HG02840 (cell line): ENCODE measurements around the gene PEX14.

Experiments used
- ATAC-seq: cut with Tn5 transposase; IDR thresholded peaks from one replicate; pipeline ENCODE4 v1.9.1; 2021; ENCODE audit warnings: mild to moderate bottlenecking, moderate library complexity, moderate number of reproducible peaks; ENCODE audit not compliant: unreplicated experiment, low FRiP score

The PEX14 gene

DNA sequence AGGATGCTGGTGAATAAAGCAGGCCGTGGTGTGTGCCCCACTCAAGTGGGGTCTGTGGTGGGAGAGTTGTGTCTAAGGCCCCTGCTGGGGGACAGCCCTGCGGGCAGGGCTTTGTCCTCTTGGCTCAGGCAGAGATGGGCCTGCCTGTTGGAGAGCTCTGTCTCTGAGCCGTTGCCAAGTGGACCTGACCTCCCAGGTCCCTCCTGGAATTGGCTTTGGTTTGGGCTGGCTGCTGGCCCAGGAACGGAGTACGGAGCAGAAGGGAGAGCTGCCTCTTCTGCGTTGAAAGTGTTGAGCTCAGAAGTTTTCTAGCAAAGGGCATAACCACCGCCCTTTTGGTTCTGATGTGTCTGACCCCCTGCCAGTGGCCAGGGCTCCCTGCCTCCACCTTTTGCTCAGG is 153.9 kb downstream of the PEX14 start:
- ATAC-seq: no peak

DNA sequence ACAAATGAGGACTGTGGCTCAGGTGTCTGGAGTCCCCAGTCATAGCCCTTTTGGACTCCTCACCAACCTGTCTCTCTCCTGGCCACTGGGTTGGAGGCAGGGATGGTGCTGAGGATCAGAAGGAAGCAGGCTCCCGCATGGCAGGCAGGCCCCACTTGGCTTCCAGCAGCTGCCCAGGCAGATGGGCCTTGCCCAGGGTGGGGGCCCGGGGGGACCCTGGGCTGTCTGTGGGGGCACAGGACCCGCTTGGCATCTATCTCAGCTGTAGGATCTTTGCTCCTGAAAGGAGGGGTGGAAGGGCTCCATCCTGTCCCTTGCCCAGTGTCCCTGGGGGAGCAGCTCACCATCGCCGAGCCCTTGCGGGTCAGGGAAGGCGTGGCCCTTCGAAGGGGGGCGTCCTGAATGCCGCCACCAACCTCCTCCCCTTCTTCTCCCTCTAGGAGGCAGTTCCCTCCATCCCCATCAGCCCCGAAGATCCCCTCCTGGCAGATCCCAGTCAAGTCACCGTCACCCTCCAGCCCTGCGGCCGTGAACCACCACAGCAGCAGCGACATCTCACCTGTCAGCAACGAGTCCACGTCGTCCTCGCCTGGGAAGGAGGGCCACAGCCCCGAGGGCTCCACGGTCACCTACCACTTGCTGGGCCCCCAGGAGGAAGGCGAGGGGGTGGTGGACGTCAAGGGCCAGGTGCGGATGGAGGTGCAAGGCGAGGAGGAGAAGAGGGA is 154.5 kb downstream of the PEX14 start:
- no peak for ATAC-seq

DNA sequence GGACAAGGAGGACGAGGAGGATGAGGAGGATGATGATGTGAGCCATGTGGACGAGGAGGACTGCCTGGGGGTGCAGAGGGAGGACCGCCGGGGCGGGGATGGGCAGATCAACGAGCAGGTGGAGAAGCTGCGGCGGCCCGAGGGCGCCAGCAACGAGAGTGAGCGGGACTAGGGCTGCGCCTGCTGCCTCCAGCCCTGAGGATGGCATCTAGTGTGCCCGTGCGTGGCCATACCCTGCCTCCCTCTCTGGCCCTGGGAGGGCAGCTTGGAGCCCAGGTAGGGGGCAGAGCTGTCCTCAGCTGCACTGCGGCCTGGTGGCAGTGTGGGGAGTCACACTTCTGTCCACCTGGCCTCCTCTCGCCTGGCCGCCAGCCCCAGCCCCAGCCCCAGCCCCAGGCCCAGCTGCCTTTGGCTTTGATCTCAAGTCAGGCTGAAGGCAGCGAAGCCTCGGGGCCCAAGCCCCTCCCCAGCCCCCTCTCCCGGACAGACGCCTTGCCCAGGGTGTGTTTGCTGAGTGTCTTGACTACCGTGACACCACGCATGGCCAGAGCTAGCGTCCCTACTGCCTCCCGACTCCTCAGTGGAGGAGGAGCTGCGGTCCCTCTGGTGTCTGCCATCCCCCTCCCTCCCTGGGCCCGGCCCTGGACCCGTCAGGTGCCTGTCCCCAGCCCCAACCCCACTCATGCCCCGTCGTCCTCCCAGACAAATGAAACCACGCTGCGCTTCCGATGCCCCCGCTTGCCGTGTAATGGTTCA is 155.2 kb downstream of the PEX14 start:
- no peak for ATAC-seq

DNA sequence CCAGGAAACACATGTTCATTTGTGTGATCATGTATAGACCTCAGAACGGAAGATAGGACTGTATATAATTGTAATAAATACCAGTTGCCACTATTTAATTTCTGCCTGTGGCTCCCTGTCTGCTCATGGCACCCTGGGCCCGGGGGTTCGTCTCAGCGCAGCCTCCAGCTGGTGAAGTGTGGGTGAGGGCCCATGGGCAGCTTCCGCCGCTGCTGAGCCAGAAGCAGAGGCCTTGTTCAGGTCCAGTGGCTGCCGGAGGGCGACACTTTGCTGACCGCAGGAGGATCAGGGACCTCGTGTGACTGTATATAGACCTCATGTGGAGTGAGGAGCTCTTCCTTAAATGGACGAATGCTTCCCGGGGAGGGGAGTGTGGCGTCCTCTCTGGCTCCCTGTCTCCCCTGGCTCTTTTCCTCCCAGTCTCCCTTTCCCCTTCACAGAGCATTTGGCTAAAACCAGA is 155.9 kb downstream of the PEX14 start:
- no peak for ATAC-seq

DNA sequence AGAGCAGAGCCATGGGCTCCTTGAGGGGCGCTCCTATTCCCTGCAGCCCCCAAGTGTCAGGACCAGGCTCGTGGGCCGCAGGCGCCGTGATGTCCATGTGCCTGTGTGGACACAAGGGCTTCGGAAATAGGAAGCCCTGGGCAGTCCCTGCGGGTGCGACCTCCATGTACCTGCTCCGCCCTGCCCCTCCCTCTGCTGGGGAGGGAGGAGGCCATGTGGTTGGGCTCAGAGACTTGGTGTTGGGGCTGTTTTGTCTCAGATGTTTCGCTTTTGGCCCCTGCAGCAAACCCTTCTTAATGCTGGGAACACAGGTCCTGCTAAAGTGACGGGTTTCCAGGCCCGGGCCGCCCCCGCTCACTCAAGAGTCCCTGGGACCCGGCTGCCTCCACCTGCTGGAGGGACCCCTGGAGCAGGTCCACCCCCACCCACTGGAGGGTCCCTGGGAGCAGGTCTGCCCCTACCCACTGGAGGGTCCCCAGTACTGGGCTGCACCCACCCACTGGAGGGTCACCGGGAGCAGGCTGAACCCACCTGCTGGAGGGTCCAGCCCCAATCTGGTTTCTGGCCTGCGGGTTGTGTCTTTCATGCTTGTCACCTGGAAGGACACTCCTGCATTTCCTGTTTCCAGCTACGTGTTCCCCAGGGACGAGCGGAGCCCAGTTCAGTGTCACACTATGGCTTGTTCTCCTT is 156.5 kb downstream of the PEX14 start:
- no peak for ATAC-seq

DNA sequence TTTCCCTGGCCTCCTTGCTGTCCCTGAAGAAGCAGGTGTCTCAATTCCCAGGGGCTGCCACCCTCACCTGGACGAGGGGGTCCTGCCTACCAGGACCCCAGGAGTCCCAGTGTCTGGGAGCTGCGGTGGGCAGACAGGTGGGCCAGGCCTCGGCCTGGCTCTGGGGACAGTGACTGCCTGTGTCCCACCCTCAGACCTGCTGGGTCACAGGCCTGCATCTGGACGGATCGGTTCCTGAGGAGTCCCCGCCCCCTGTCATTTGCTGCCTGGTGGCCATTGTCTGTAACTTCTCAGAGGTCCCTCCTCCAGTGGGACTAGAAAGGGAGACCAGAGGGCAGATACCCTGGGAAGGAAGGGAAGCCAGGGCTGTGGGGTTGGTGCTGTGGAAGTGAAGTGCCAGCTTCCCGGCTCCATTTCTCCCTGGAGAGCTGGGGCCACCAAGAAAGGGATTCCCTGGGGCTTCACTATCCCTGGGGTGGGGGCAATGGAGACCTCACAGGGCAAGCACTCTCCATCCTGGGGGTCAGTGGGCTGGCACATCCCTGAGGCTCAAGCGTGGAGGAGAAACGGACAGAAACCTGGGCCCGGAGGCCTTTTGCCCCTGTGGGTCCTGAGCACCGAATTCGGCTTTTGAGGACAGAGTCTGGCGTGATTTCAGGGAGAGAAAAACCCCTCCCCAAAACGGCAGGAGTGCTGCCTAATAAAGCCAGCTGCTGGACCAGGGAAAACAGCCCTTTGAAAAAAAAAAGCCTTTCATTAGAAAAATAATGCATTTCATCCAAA is 157.3 kb downstream of the PEX14 start:
- ATAC-seq: no peak

DNA sequence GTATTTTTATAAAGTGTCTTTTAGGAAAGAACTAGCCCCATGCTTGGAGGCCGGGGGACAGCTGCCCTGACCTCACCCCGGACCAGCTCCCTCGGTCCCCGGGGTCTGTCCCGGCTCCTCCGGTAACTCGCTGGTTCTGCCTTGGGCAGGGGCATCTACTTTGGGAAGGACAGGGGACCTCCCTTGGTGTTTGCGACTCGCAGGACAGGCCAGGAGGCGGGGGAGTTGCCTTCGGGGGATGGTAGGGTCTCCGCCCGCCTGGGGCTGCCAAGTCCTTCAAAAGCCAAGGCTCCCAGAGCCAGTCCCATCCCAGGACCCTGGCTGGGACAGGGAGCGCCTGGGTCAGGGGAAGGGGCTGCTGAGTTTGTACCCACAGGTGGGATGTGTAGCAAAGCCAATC is 157.9 kb downstream of the PEX14 start:
- no peak for ATAC-seq

DNA sequence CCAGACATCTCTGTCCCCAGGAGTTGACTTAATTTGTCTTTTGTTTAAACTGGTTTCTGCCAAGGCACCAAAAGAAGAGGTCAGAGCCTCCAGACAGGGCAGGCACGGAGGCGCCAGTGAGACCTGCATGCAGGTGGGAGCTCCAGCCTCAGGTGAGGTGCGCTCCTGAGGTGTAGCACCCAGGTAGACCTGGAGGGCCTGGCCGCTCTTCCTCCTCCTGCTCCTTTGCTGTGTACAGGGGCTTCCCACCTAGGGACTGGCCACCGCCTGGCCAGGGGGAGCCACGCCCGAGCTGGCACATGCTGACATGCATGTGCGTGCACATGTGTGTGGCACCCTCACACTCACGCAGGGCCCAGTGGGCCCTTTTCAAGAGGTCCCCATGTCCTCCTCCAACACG is 158.7 kb downstream of the PEX14 start:
- no peak for ATAC-seq

DNA sequence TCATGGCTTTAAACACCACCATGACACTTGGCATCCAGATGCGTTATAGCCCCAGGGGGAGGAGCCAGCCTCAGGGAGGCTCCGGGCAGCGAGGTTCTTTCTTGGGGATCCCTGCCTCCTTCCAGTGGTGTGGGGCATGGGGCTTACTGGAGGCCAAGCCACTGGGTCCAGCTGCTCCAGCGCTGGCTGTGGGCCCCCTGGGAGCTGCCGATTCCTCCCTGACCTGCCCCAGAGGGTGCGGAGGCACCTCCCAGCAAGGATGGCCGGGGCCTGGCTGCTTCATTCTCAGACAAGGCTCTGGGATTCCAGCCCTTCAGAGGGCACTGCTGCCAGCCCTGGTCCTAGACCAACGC is 159.3 kb downstream of the PEX14 start:
- ATAC-seq: no peak

DNA sequence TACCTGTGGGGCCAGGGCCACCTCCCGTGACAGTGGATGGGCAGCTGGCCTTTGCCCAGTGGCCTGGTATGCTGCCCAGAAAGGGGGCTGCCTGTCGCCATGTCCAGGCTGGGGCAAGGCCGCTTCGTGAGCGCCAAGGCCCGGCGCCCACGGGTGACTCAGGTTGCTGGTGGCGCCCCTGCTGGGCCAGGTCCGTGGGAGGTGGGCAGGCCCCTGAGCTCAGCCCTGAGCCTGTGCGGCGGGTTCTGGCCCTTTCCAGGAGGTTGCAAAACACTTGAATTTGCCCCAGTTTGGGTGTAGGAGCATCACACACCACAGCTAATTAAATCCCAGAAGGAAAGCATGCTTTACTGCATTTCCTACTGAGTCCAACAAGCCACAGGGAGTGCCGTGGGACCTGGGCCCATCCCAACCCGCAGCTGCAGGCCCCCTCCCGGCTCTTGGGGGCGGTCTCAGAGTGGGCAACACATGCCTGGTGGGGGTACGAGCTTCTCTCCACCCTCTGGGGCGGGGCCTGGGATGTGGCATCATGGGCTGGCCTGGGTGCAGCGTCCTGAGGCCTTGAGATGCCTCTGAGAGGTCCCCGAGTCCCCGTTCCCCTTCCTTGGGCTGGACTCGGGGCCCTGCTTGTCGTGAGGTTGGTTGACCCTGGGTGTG is 159.8 kb downstream of the PEX14 start:
- ATAC-seq: no peak

DNA sequence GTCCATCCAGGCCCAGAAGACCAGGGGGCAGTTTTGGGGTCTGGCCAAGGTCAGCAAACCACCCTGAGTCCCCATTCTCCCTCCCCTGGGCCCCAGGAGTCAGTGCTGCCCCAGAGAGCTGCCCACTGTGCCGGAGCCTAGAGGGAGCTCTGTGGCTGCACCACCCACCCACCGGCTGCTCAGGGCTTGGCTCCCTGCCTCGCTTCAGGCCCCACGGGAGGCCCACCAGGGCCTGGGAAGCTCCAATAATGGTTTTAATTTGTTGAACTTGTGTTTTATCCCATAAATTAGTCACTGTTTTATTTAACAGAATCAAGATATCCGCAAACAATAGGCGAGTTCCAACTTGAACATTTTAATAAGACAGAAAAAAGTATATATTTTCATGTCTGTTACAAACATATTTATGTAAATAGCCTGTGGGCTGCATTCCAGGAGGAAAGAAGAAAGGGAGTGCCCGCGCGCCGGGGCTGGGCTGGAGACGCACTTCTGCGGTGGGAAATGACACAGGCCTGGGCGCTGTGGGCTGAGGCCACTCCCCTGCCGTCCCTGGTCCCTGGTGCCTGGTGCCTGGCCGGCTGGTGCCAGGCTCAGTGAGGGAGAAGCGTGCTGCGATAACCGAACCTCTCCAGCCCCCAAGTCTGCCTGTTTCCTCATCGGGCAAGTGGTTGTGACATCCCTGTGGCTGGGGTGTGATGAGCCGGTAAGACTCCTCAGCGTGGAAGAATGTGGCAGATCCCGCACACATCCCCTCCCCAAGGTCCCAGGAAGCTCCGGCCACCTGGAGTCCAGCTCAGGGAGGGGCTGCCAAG is 160.5 kb downstream of the PEX14 start:
- no peak for ATAC-seq

DNA sequence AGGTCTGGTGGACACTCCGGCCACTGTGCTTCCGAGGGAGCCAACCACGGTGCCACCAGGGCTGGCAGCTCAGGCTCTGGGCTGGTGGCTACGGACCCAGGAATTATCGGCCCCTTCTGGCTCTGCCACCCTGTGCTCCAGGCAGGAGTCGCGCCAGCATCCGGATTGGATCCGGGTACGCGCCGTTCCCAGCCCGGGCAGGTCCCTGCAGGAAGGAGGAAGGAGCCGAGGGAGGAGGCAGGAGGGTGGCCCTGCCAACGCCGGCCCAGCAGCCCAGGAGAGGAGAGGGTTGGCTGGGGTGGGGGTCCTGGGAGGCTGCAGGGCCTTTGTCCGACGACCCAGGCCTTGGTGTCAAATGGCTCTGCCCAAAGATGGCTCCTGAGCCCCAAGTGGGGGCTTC is 161.2 kb downstream of the PEX14 start:
- ATAC-seq: no peak

DNA sequence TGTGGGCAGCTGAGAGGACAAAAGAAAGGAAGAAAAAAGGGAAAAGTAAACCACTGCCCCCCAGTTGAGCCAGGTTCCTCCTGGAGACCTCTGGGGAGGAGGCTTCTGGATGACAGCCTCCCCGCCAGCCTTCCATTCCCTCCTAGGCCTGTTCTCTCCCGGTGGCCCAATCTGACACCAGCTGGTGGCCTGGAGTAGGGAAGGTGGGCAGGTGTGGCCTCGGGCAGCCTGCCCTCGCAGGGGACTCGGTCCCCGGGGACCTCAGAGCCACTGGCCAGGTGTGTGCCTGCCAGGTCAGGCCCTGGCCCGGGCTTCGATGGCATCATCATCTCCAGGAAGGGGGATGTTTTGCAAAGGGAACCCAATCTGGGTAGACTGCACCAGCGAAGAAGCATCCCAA is 162.7 kb downstream of the PEX14 start:
- ATAC-seq: no peak

DNA sequence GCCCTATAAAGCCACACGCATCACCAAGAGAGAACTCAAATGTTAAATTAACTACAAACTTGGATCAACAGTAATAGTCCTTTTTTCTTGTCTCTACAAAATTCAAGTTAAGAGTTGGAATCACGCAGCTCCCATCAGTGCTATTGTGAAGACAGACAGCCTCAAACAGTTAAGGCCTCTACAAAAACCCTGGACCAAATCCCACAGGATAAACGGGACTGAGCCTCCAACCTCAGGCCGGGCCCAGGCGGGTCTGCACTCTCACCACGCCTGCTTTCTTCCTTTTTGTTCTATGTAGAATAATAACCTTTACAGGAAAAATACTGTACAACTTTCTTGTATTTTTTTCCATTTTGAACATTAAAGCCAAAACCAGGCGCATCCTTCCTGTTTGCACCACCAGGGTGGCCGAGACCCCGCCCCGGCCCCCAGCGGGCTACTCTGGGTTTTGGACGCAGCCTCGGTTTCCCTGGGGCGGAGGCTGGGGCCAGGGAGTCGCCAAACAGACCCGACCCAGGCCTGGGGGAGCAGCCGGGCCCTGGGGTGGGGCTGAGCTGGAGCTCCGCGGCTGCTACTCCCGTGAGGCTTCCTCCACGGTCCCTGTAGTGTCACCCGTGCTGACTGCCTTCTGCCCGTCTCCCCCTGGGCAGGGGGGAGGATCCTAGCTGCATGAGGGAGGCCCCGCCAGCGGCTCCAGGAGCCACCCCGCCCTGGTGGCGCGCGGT is 163.2 kb downstream of the PEX14 start:
- no peak for ATAC-seq

DNA sequence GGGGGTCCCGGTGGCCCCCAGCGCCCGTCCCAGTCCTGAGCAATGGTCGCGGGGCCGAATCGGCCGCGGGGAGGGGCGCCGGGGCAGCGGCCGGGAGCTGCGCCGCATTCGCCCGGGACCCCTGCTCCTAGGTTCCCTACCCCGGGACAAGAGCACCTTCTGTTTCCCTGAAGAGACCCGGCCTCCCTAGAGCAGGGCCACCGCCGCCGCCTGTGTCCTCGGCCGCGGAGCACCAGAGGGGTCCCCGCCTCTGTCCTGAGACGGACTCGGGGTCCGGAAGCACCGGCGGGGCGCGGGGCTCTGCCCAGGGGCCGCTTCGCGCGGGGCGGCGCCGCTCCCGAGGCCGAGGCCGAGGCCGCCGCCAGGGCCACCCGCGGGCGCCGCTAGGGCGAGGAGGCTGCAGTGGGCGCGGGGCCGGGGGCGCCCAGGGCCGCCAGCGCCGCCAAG is 163.8 kb downstream of the PEX14 start:
- no peak for ATAC-seq

DNA sequence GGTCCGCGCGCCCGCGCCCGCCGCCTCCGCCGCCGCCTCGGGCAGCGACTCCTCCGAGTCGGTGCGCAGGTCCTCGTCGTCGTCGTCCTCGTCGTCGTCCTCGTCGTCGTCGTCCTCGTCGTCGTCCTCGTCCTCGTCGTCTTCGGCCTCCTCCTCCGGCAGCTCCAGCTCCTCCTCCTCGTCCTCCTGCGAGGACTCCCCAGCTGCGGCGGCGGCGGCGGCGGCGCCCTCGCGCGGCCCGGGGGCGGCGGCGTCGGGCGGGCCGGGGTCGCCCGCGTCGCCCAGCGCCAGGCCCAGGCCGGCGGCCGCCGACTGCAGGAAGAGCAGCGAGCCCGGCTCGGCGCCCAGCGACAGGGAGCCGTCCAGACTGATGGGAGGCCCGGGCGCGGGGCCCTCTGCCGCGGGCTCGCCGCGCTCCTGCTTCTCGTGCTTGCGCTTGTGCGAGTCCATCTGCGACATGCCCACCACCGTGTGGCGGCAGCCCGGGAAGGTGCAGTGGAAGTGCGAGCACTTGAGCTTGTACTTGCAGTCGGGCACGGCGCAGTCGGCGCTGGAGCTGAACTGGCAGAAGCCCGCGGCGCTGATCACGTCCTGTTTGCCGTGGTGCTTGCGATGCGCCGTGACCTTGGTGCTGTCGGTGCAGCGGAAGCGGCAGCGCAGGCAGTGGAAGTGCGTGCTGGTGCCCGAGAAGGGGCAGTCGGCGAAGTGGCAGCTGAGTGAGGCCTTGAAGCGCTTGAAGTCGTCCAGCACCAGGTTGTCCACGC is 164.4 kb downstream of the PEX14 start:
- ATAC-seq: no peak

DNA sequence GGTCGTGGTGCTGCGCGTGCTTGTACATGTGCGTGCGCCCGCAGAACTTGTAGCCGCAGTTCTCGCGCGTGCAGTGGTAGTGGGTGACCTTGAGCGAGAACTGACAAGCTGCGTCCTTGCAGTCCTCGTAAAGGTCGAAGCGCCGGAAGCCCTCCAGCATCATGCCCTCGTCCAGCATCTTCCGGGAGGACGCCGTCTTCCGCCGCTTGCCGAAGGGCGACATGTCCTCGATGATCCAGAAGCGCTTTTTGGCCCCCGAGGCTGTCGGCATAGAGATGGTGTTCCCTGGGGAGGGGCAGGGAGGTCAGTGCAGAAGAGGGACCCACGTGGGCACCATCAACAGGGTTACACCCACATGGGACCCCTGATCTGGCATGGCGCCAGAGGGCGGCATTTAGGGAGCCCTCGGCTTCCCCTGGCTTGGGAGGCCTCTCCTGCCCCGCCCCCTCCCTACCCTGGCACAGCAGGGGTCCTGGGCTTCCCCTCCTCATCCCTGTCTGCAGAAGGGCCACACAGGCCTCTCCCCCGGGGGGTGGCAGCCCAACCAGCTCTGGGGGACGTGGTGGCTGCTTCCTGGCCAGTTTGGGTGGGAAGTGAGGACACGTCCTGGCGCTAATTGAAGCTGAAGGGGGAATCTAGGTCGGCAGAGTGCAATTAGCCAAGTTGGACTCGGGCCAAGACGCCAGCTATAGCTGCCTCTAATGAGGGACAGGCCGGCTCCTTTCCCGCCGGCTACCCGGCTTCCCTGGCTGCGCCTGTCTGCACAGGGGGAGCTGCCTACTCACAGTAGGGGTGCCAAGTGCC is 165.2 kb downstream of the PEX14 start:
- ATAC-seq: no peak
